ENCODE measurements around the gene CFAP61. TPM values are rescaled to one million over a fixed set of nuclear protein-coding genes. Genes with fewer than 3 reads are reported as not detected.

CFAP61 gene
- total RNA-seq, 4 donors from 2014 or later, result not detected

DNA sequence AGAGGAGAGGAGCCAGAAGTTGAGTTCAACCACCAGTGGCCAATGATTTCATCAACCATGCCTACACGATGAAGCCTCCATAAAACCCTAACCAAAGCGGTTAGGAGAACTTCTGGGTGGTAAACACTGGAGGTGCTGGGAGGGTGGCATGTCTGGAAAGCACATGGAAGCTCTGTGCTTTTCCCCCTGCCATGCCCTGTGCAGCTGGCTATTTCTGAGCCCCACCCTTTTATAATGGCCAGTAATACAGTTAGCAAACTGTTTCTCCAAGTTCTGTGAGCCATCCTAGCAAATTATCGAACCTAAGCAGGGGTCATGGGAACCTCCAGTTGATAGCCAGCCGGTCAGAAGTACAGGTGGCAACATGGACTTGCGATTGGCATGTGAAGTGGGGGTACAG is 167.8 kb downstream of the CFAP61 start:
- no peak for TF ChIP-seq CTCF (IDR thresholded peaks at IDR 0.05)
- no peak for TF ChIP-seq EP300 (IDR thresholded peaks at IDR 0.05)
- no peak for TF ChIP-seq POLR2AphosphoS5 (IDR thresholded peaks at IDR 0.05)
- no peak for TF ChIP-seq POLR2A (IDR thresholded peaks at IDR 0.05; ENCODE audit: low read depth)
- H3K36me3 ChIP-seq, result no peaks in the 10 kb centered on the region
- H3K27me3 ChIP-seq, result peaks cover 0 to 15% (median 0%) of the 10 kb centered on the region in 4 donors
- peaks cover 0 to 5% (median 0%) of the 10 kb centered on the region in 4 donors for H3K9me3 ChIP-seq
- peaks cover 0 to 7% (median 0%) of the 10 kb centered on the region in 4 donors for H3K4me1 ChIP-seq
- no peak overlapping the region for H3K27ac ChIP-seq (replicated peaks in 1 of 4)
- WGBS, result 83% methylated on average over 5 of the region's 5 CpGs
- H3K4me3 ChIP-seq, result no peak overlapping the region
- DNase-seq (ENCODE audit: extremely low spot score), result no peak
- intact Hi-C loops (cut with DNase I), result no loop called here

- no peaks in the 10 kb centered on the region for H3K36me3 ChIP-seq
- peaks cover 0 to 7% (median 0%) of the 10 kb centered on the region in 4 donors for H3K27me3 ChIP-seq
- DNase-seq (ENCODE audit: extremely low spot score), result no peak
- H3K9me3 ChIP-seq, result peaks cover 0 to 2% (median 0%) of the 10 kb centered on the region in 4 donors
- H3K4me3 ChIP-seq, result no peak overlapping the region
- H3K27ac ChIP-seq (replicated peaks in 1 of 4), result no peak overlapping the region
- intact Hi-C loops (cut with DNase I), result no loop called here
- TF ChIP-seq POLR2A (IDR thresholded peaks at IDR 0.05; ENCODE audit: low read depth), result no peak
- TF ChIP-seq CTCF (IDR thresholded peaks at IDR 0.05), result no peak
- no peak for TF ChIP-seq EP300 (IDR thresholded peaks at IDR 0.05)
- no peak for TF ChIP-seq POLR2AphosphoS5 (IDR thresholded peaks at IDR 0.05)
- no peaks in the 10 kb centered on the region for H3K4me1 ChIP-seq
- 61% methylated on average over 5 of the region's 5 CpGs for WGBS
Measured at GRCh38 chr20:20223981-20224380, 171.6 kb downstream of the CFAP61 start.

- WGBS, result 55% methylated on average over 1 of the region's 1 CpG
- intact Hi-C loops (cut with DNase I), result no loop called here
Measured at GRCh38 chr20:20224806-20225205, 172.5 kb downstream of the CFAP61 start.

DNA sequence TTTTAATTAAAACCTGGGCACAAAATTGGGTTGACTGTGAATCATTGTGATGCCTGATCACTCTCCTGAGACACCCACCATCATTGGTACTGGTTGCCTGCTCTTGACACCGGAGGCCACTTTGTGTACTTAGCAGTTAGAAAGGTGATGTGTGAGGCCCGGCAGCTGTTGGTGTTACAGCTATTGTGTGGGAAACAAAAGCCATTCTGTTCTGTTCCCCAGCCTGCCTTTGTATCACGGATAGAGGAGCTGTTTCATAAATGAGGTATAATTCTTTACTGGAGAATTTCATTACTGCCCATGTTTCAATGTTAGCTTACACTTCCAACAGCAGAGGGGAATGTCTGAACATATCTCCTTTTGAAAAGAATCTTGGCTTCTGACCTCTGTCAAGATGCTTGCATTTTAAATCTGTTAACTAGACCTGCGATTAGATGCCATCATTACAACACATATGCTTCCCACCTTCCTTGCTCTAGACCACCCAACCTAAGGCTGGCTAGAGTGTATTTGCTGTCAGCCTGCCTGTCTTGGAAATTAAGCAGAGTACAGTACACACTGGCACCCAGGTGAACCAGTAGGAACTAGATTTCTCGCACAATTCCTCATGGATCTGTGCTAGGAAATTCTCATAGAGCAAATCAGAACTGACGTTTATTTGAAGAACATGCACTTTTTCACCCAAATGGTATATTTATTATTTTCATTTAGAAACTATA is 173.2 kb downstream of the CFAP61 start:
- H3K36me3 ChIP-seq, result no peaks in the 10 kb centered on the region
- no peak overlapping the region for H3K4me3 ChIP-seq
- H3K27me3 ChIP-seq, result peaks cover 0 to 7% (median 0%) of the 10 kb centered on the region in 4 donors
- H3K4me1 ChIP-seq, result peaks cover 0 to 4% (median 0%) of the 10 kb centered on the region in 4 donors
- TF ChIP-seq EP300 (IDR thresholded peaks at IDR 0.05) (no peak), POLR2AphosphoS5 (IDR thresholded peaks at IDR 0.05) (no peak), CTCF (IDR thresholded peaks at IDR 0.05) (no peak)
- H3K9me3 ChIP-seq, result no peaks in the 10 kb centered on the region
- 36% methylated on average over 5 of the region's 6 CpGs for WGBS
- DNase-seq (ENCODE audit: extremely low spot score), result no peak
- intact Hi-C loops (cut with DNase I), result no loop called here
- no peak overlapping the region for H3K27ac ChIP-seq (replicated peaks in 1 of 4)

More at GRCh38 chr20:20224806-20225205, 172.5 kb downstream of the CFAP61 start:
- H3K27ac ChIP-seq (replicated peaks in 1 of 4), result no peak overlapping the region
- DNase-seq (ENCODE audit: extremely low spot score), result no peak
- TF ChIP-seq POLR2AphosphoS5 (IDR thresholded peaks at IDR 0.05) (no peak), POLR2A (IDR thresholded peaks at IDR 0.05; ENCODE audit: low read depth) (no peak), EP300 (IDR thresholded peaks at IDR 0.05) (no peak), CTCF (IDR thresholded peaks at IDR 0.05) (no peak)
- no peak overlapping the region for H3K4me3 ChIP-seq
- H3K36me3 ChIP-seq, result no peaks in the 10 kb centered on the region
- H3K9me3 ChIP-seq, result no peaks in the 10 kb centered on the region
- H3K4me1 ChIP-seq, result peaks cover 0 to 2% (median 0%) of the 10 kb centered on the region in 4 donors
- peaks cover 0 to 7% (median 0%) of the 10 kb centered on the region in 4 donors for H3K27me3 ChIP-seq
